Keratinocyte (primary cell): ENCODE measurements around the gene HS3ST2. TPM values are rescaled to one million over a fixed set of nuclear protein-coding genes. Genes with fewer than 3 reads are reported as not detected.

Experiments
- DNase-seq: peaks from one replicate; pipeline ENCODE4 v3.0.0-alpha.2; 2011; ENCODE audit warnings: low read depth, missing footprints, low spot score
- FAIRE-seq: peaks from 2 replicates; lab custom pipeline; 2011; peaks lifted over from hg19 to GRCh38; lab: Jason Lieb, UNC
- H2AFZ ChIP-seq: 2 replicates; pipeline ENCODE4 v1.6.0; 2012; ENCODE audit warnings: low read length, control low read depth, inconsistent platforms; ENCODE audit not compliant: control insufficient read depth
- H3K27ac ChIP-seq: 2 replicates; pipeline ENCODE4 v1.5.1; 2011; ENCODE audit warnings: low read length; ENCODE audit not compliant: control insufficient read depth, insufficient read depth
- H3K27me3 ChIP-seq: 3 replicates; pipeline ENCODE4 v1.6.0; 2011; ENCODE audit warnings: low read length; ENCODE audit not compliant: control insufficient read depth, insufficient read depth; ENCODE audit errors: extremely low read depth
- H3K36me3 ChIP-seq, 2 experiments: 2 replicates in 1 of 2; 3 replicates in 1 of 2; pipeline ENCODE4 v1.5.1; 2011; ENCODE audit warnings: low read length in 2 of 2, mild to moderate bottlenecking in 1 of 2; ENCODE audit not compliant: control insufficient read depth in 2 of 2, insufficient read depth in 2 of 2; ENCODE audit errors: extremely low read depth in 1 of 2
- H3K4me1 ChIP-seq: 3 replicates; pipeline ENCODE4 v1.5.1; 2011; ENCODE audit warnings: low read length; ENCODE audit not compliant: control insufficient read depth, insufficient read depth; ENCODE audit errors: extremely low read depth
- H3K4me2 ChIP-seq: 3 replicates; pipeline ENCODE4 v1.6.0; 2011; ENCODE audit warnings: low read depth, low read length; ENCODE audit not compliant: control insufficient read depth, insufficient read depth; ENCODE audit errors: extremely low read depth
- H3K4me3 ChIP-seq, 3 experiments: fragments of 200-600 bp in 1 of 3; sonication (generic) in 1 of 3; 2 replicates in 2 of 3; 3 replicates in 1 of 3; pipeline ENCODE4 v1.5.1; 2011 to 2016; ENCODE audit warnings: low read length in 3 of 3, mild to moderate bottlenecking in 3 of 3, control low read depth in 2 of 3, inconsistent platforms in 1 of 3, low read depth in 1 of 3, mixed read lengths in 1 of 3, mixed run types in 1 of 3, moderate library complexity in 1 of 3; ENCODE audit not compliant: control insufficient read depth in 2 of 3, insufficient read depth in 2 of 3; ENCODE audit errors: extremely low read depth in 1 of 3
- H3K79me2 ChIP-seq: 2 replicates; pipeline ENCODE4 v1.6.0; 2012; ENCODE audit warnings: low read length; ENCODE audit not compliant: control insufficient read depth, insufficient read depth
- H3K9ac ChIP-seq: 3 replicates; pipeline ENCODE4 v1.6.0; 2011; ENCODE audit warnings: low read length; ENCODE audit not compliant: control insufficient read depth, insufficient read depth; ENCODE audit errors: extremely low read depth
- H3K9me1 ChIP-seq: 3 replicates; pipeline ENCODE4 v1.6.0; 2011; ENCODE audit warnings: low read length; ENCODE audit not compliant: control insufficient read depth, insufficient read depth; ENCODE audit errors: extremely low read depth
- H3K9me3 ChIP-seq: 2 replicates; pipeline ENCODE4 v1.5.1; 2012; ENCODE audit warnings: low read depth, low read length; ENCODE audit not compliant: control insufficient read depth
- H4K20me1 ChIP-seq: 3 replicates; pipeline ENCODE4 v1.6.0; 2011; ENCODE audit warnings: low read length; ENCODE audit not compliant: control insufficient read depth, insufficient read depth; ENCODE audit errors: extremely low read depth
- CTCF ChIP-seq, 3 experiments: IDR thresholded peaks in 1 of 3; conservative IDR thresholded peaks in 1 of 3; optimal IDR thresholded peaks in 1 of 3; 2 replicates in 2 of 3; 3 replicates in 1 of 3; pipeline versions ENCODE3 to v1.5.1; 2011; ENCODE audit warnings: low read length in 3 of 3, mild to moderate bottlenecking in 3 of 3, moderate library complexity in 2 of 3, control low read depth in 1 of 3, inconsistent platforms in 1 of 3; ENCODE audit not compliant: insufficient read depth in 2 of 3; ENCODE audit errors: extremely low read depth in 1 of 3
- EZH2 ChIP-seq: IDR thresholded peaks from one replicate; pipeline ENCODE4 v1.6.1; 2012; ENCODE audit warnings: inconsistent platforms, mild to moderate bottlenecking, low read length, moderate library complexity
- dilution Hi-C: fragments of 300-500 bp; cut with MboI; formaldehyde crosslinking; loops from one replicate; pipeline ENCODE4 v1.7.0; 2020; ENCODE audit warnings: low sequenced_read_pairs; ENCODE audit not compliant: extremely low pct_ligation_motif_present
- polyA plus RNA-seq, 5 experiments: library from polyadenylated mRNA; depleted of rRNA in 3 of 5; stranded (reverse) in 3 of 5; stranded (forward) in 1 of 5; unstranded in 1 of 5; fragments of >200 nt; gene quantifications; 1 replicate in 1 of 5; 2 replicates in 3 of 5; 3 replicates in 1 of 5; pipeline versions ENCODE4 v1.2.1 to v1.2.3, GENCODE V29; 2011 to 2012; ENCODE audit warnings: missing spikeins in 2 of 5, low read depth in 1 of 5, low replicate concordance in 1 of 5

HS3ST2 gene
- polyA plus RNA-seq, 1 donor (not counting 4 experiments of a cell fraction or from before 2014, with no cell fraction given), result 6.3 TPM

- H4K20me1 ChIP-seq, result peaks cover 3% of the 10 kb centered on the region
- peaks cover 0 to 1% of the 10 kb centered on the region in 2 experiments for H3K36me3 ChIP-seq
- no peak overlapping the region for H2AFZ ChIP-seq
- no peaks in the 10 kb centered on the region for H3K79me2 ChIP-seq
- H3K9ac ChIP-seq, result no peak overlapping the region
- no peaks in the 10 kb centered on the region for H3K27me3 ChIP-seq
- no peak overlapping the region for H3K4me2 ChIP-seq
- H3K9me1 ChIP-seq, result peaks cover 2% of the 10 kb centered on the region
- H3K4me3 ChIP-seq, result no peak overlapping the region
- no peak for DNase-seq
- H3K4me1 ChIP-seq, result no peaks in the 10 kb centered on the region
- no peak for FAIRE-seq
- dilution Hi-C loops, result no loop called here
- TF ChIP-seq EZH2 (no peak), CTCF (optimal IDR thresholded peaks at IDR 0.05 in 1 of 3, IDR thresholded peaks at IDR 0.05 in 1 of 3, conservative IDR thresholded peaks at IDR 0.05 in 1 of 3; ENCODE audit: extremely low read depth in 1 of 3, insufficient read depth in 2 of 3, low read length in 3 of 3) (no peak)
- H3K9me3 ChIP-seq, result no peaks in the 10 kb centered on the region
- H3K27ac ChIP-seq, result no peak overlapping the region
Observed at GRCh38 chr16:22901563-22901962, 87.6 kb downstream of the HS3ST2 start.

- Histone ChIP-seq H3K36me3 (no peaks in the 10 kb centered on the region), H3K4me2 (no peak overlapping the region), H2AFZ (no peak overlapping the region), H3K4me1 (no peaks in the 10 kb centered on the region), H3K9me3 (no peaks in the 10 kb centered on the region), H3K27me3 (no peaks in the 10 kb centered on the region), H3K27ac (no peak overlapping the region), H3K79me2 (no peaks in the 10 kb centered on the region), H4K20me1 (peaks cover 3% of the 10 kb centered on the region), H3K9me1 (peaks cover 2% of the 10 kb centered on the region), H3K9ac (no peak overlapping the region), H3K4me3 (no peak overlapping the region)
- FAIRE-seq, result no peak
- dilution Hi-C loops, result no loop called here
- TF ChIP-seq EZH2 (no peak), CTCF (optimal IDR thresholded peaks at IDR 0.05 in 1 of 3, IDR thresholded peaks at IDR 0.05 in 1 of 3, conservative IDR thresholded peaks at IDR 0.05 in 1 of 3; ENCODE audit: extremely low read depth in 1 of 3, insufficient read depth in 2 of 3, low read length in 3 of 3) (no peak)
- no peak for DNase-seq
Observed at GRCh38 chr16:22903716-22904115, 89.8 kb downstream of the HS3ST2 start.
